Measurements from ENCODE around the gene NSFL1C.

The NSFL1C gene

DNA sequence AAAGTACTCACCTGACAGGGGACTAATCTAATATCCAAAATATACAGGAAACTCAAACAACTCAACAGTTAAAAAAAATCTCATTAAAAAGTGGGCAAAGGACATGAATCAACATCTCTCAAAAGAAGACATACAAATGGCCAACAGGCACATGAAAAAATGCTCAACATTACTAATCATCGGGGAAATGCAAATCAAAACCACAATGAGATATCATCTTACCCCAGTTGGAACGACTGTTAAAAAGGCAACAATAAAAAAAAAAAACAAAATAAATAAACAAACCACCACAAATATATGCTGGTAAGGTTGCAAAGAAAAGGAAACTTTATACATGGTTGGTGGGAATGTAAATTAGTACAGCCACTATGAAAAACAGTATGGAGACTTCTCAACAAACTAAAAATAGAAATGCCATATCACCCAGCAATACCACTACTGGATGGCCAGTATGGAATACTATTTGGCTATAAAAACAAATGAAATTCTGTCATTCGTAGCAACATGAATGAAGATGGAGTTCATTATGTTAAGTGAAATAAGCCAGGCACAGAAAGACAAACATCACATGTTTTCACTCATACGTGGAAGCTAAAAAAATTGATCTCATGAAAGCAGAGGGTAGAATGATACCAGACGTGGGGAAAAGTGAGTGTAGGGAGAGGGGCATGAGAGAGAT is 17.9 kb upstream of the NSFL1C start:
- no peak for DNase-seq

DNA sequence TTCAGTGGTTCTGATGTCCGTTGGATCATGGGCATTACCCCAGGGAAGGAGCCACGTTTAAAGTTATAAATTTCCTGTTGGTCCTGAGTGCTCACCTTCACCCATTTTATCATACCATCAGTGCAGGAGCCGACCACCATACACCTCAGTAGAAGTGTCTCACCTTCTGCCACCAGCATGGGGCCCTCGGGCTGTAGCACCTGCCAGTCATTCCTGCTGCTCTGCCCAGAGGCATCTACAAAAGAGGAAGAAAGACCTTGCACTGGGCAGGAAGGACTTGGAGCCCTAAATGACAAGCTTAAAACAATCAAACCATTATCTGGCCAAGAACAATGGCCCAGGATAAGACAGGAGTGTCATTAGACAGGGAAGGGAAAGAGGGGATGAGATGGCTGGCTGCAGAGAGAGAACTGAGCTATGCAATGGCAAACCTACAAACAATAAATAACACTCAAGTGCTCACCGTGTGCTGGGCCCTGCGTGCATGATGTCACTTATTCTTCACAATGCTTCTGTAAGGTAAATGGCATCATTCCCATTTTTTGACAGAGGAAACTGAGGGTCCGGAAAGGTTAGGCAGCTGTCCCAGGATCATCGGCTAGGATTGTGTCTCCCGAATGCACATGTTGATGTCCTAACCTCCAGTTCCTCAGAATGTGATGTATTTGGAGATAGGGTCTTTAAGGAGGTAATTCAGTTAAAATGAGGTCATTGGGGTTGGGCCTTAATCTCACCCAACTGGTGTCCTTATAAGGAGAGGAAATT is 13.4 kb upstream of the NSFL1C start:
- no peak for DNase-seq

DNA sequence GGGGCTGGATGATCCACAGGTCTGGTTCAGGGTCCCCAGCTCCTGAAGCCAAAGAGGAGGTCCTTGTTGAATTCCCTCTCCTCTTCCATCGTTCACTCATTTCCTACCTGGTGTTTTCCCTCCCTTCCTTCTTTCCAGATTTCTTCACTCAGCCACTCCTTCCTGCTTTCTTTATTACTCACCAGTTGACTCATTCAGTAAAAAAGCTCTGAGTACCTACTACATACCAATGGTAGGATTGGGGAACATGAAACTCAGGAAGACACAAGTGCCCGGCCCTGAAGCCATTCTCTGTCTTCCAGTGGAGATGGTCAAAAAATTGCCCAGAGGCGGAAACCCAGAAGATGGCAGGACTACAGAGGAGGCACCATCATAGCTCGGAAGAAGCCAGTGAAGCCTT is 11.9 kb upstream of the NSFL1C start:
- no peak for DNase-seq

DNA sequence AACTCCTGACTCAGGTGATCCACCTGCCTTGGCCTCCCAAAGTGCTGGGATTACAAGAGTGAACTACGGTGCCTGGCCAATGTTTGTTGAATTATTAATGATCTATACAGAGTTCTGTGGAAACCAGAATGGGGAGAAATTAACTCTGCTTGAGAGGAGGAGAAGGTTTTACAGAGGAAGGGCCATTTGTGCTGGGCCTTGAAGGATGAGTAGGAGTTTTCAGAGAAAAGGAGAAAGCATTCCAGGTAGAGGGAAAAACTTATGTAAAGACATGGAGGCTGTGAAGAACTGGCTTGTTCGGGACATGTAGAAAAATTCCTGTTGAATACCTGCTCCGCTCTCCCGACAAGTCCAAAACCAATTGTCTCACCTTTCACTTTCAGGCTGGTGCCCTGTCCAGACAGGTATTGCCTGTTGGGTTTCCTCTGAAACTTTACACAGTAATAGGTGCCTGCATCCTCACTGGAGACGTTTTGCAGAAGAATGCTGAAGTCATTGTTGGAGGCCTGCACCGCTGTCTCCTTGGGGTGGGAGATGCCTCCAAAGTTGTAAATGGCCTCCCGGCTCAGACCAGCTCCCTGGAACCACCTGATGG is 11.3 kb upstream of the NSFL1C start:
- DNase-seq, result no peak

DNA sequence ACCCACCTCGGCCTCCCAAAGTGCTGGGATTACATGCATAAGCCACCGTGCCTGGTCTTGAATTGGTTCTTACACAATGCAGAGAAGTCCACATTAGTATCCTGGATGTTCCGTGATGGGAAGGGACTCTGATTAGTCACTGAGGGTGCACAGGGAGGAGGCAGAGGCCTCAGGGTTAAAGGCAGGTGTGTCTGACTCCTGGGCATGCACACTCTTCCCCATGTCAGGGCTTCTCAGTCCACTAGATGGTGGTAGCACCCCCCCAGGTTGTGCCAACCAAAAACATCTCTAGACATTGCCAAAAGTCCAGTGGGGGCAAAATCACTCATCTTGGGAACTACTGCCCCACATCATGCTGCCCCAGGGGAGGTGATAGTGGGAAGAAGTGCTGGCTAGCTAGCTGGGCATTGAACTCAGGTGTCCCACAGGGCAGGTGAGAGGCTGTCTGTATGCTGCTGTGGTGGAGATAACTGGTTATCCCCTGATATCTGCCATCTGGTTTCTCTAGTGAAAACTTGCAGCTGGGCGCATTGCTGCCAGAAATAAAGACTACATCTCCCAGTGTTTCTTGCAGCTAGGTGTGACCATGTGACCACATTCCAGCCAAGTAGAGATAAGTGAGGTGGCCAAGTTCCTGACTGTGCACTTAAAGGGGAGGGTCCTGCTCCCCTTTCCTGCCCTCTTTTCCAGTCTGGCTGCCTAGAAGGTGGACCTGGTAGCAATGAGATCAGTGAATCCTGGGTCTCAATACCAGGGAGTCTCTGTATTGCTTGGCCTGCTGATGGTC is 8.4 kb upstream of the NSFL1C start:
- no peak for DNase-seq

DNA sequence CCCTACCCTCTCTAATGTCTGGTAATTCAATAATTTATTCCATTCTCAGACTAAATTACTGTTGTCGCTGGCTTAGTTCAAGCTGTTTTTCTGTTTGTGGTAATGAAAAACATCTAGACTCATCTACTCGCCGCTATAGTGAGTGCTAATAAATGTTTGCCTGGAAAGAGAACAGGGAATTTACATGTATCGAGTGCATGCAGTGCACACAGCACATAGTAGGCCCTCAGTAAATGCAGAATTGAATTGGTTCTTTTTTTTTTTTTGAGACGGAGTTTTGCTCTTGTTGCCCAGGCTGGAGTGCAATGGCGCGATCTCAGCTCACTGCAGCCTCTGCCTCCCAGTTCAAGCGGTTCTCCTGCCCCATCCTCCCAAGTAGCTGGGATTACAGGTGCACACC is 7.7 kb upstream of the NSFL1C start:
- DNase-seq, result no peak

GRCh38 chr20:1473246-1474220 is 6.9 kb upstream of the NSFL1C start:
- no peak for DNase-seq

DNA sequence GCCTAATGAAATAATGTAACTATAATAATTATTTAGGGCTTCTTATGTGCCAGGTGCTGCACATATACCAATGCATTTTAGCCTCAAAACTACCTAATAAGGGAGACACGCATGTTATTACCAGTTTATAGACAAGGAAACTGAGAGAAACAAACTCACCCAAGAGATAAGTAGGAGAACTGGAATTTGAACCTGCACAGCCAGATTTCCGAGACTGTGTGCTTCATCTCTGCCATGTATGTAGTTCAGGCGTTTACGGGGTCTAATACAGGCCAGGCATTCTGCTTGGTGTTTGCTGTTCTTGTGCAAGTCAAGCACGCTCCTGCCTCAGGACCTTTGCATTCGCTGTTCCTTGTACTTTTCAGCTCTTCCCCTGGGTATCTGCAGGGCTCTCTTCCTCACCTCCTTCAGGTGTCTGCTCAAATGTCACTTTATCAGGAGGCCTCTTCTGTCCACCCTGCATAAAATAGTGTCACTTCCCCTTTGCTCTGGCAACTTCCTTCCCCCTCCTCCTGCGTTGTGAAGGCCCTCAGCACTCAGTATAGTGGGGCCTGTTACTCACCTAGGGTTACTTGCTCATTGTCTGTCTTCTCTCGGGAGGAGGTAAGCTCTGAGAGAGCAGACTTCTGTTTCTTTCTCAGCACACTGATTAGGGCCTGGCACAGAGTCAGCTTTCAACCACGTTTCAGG is 6.1 kb upstream of the NSFL1C start:
- no peak for DNase-seq

DNA sequence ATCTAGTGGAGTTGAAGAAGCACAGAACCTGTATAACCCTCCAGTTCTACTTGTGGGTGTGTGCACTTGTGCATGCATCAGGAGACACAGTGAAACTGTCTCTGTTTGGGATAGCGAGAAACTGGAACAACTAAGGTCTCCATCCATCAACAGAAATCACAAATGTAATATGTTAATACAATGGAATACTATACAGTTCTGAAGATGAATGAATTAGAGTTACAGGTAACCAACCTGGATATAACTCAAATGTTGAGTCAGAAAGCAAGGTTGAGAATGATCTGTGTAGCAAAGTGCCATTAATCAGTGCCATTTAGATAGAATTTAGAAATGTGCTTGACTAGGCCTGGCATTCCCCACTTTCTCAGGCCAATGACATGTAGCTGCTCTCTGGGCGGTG is 4.6 kb upstream of the NSFL1C start:
- no peak for DNase-seq

GRCh38 chr20:1469925-1470571 is 3.4 kb upstream of the NSFL1C start:
- DNase-seq, result peak; percentile 39

- DNase-seq, result no peak
Observed at GRCh38 chr20:1469306-1469905, 2.8 kb upstream of the NSFL1C start.

- DNase-seq, result no peak
Observed at GRCh38 chr20:1468117-1468624, 1.5 kb upstream of the NSFL1C start.

DNA sequence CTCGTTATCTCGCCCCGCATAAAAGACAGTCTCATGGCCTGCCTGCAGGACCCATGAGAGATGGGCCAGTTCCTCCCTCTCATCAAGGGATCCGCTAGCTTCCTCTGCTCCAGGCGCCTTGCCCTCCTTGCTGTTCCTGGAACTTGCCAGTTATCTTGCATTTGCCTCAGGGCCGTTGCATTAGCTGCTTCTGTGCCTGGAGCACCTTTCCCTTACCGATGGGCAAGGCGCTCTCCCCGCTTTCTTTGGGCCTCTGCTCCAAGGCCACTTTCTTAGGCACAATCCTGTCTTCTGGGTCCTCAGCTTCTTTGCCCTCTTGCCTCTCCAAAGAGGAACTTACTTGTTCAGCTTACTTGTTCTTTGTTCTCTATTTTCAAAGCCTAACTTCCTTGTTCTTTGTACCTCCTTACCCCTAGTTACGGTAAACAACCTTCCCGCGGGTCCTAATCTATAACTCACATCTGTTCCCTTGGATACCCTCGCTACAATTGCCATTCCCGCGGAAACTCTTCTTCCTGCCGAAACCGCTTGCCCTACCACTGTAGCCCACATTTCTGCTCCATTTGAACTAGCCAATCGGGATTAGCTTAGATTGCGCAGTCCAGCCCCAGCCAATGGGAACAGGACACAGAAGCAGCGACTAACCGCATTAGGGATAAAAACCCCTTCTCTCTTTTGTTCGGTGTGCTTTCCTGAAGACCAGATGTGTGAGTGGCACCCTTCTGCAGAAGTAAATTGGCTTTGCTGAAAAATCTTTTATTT is 887 bp upstream of the NSFL1C start:
- no peak for DNase-seq

DNA sequence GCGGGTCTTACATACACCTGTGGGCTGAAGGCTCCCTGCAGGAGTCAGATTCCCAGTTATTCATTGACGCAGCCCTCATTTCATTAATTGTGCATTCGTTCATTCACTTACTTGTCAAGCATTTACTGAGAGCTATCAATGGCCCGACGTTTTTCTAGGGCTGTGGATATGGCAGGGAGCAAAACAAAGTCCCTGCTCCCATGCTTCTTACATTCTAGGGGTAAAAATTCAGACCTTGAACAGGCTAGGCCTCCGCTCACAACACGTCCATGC is 369 bp upstream of the NSFL1C start:
- no peak for DNase-seq

- no peak for DNase-seq
Observed at GRCh38 chr20:1465470-1466210, 1.0 kb downstream of the NSFL1C start.

DNA sequence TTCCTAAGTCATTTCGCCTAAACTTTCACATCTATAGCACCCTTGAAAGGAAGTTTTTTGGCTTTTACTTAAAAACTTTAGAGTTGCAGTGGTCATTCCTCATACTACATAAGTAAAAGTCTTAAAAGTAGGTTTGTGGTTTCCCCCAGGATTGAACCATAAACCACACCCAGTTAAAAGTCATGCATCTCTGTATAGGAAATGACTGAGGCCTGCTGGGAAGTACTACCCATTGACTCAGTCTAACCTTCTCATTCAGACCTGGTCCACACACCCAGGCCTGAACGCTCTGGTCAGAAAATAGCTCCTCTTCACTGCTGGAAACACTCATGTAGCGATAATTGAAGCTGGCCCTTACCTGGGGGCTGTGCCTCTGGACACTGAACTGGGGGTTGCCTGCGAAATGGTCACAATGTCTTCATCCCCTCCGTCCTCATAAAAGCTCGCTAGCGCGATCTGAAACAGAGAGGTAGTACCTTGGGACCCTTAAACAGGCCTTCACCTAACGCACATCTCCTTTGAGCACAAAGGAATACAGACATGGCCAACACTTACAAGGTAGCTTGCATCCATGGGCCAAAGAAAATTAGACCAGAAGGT is 2.6 kb downstream of the NSFL1C start:
- DNase-seq, result no peak

DNA sequence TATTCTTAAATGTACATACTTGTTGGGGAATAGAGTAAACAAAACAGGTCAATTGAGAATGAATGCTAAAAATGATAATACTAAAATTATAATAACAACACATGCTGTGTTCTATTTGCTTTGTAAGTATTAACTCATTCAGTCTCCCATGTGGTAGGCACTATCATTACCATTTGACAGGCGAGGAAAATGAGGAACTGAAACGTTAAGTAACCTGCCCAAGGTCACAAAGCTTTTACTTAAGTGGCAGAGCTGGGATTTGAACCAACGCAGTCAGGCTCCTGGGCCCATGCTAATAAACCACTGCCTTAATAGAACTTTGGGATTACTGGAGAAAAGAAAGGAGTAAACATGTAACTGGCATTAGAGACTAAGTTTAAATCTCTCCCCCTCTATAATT is 3.8 kb downstream of the NSFL1C start:
- no peak for DNase-seq

DNA sequence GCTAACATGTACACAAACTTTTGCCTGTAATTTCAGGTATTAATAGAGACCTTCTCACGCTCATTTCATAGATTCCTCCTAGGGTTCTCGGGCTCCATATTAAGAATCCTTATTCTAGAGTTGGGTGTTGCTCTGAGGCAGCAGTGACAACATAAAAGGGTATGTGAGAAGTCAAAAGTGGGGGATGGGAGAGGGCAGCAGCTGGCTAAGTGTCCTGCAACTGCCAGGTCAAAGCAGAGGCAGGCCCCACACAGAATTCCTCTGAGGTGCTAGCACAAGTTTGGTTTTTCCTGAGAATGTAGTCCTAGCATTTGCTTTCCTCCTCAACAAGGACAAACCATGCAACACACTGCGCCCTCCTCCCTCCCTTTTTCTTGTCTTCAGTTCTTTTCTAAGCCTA is 4.6 kb downstream of the NSFL1C start:
- DNase-seq, result no peak

- no peak for DNase-seq
Observed at GRCh38 chr20:1460275-1460674, 6.4 kb downstream of the NSFL1C start.

All from NCI-H2171 (cell line).